ENCODE data around the gene UCN3.
"Not testable (repeated sequence)": the region's sequence is repeated elsewhere in the genome, so short reads cannot be mapped to it uniquely, and the experiment has no call there.

Gene UCN3

DNA sequence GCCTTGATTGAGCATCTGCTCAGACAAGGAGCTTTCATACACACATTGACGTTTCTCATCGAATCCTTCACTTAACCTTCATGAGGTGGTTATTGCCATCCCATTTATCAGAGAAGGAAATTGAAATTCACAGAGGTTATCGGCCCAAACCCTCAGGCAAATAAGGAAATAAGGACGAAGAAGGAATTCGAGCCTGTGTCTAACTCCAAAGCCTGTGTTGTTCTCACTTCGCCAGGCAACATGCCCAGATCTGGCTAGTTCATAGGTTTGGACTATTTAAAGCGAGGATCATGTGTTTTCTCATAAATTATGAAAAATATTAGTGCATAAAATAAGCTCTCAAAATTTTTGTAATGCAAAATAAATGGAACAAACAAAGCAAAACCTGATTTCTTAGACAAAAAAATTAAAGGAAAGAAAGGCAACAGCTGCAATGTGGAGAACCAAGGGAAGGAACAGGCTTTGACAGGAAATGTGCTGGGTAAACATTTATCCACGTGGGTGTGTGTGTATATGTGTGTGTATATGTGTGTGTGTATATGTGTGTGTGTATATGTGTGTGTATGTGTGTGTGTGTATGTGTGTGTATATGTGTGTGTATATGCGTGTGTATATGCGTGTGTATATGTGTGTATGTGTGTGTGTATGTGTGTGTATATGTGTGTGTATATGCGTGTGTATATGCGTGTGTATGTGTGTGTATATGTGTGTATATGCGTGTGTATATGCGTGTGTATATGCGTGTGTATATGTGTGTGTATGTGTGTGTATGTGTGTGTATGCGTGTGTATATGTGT lies 4.8 kb downstream of the UCN3 start:
- Histone ChIP-seq H3K27me3 (peaks cover 12% of the 10 kb centered on the region), H3K4me3 (ENCODE audit: low read depth, low read length) (no peak overlapping the region), H3K4me1 (no peaks in the 10 kb centered on the region), H3K9me3 (peaks cover 4% of the 10 kb centered on the region; the same call in 1 of the 2 replicates), H3K36me3 (no peaks in the 10 kb centered on the region)
- TF ChIP-seq, protein P1, sequence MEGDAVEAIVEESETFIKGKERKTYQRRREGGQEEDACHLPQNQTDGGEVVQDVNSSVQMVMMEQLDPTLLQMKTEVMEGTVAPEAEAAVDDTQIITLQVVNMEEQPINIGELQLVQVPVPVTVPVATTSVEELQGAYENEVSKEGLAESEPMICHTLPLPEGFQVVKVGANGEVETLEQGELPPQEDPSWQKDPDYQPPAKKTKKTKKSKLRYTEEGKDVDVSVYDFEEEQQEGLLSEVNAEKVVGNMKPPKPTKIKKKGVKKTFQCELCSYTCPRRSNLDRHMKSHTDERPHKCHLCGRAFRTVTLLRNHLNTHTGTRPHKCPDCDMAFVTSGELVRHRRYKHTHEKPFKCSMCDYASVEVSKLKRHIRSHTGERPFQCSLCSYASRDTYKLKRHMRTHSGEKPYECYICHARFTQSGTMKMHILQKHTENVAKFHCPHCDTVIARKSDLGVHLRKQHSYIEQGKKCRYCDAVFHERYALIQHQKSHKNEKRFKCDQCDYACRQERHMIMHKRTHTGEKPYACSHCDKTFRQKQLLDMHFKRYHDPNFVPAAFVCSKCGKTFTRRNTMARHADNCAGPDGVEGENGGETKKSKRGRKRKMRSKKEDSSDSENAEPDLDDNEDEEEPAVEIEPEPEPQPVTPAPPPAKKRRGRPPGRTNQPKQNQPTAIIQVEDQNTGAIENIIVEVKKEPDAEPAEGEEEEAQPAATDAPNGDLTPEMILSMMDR (IDR thresholded peaks at IDR 0.05; ENCODE audit: low read depth, low read length), result no peak
- no peak for DNase-seq

DNA sequence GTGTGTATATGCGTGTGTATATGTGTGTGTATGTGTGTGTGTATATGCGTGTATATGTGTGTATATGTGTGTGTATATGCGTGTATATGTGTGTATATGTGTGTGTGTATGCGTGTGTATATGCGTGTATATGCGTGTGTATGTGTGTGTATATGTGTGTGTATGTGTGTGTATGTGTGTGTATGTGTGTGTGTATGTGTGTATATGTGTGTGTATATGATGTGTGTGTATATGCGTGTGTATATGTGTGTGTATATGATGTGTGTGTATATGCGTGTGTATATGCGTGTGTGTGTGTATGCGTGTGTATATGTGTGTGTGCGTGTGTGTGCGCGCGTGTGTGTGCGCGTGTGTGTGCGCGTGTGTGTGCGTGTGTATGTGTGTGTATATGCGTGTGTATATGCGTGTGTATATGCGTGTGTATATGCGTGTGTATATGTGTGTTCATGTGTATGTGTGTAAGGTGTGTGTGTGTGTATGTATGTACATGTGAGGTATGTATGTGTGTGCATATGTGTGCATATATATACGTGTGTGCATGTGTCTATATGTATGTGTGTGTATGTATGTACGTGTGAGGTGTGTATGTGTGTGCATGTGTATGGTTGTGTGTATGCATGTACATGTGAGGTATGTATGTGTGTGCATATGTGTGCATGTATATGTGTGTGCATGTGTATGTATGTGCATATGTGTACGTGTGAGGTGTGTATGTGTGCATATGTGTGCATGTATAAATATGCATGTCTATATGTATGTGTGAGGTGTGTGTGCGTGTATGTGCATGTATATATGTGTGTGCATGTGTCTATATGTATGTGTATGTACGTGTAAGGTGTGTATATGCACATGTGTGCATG lies 6.0 kb downstream of the UCN3 start:
- H3K4me1 ChIP-seq, result no peaks in the 10 kb centered on the region
- no peaks in the 10 kb centered on the region for H3K36me3 ChIP-seq
- peaks cover 4% of the 10 kb centered on the region; the same call in 1 of the 2 replicates for H3K9me3 ChIP-seq
- no peak overlapping the region for H3K4me3 ChIP-seq (ENCODE audit: low read depth, low read length)
- TF ChIP-seq, protein P1 (IDR thresholded peaks at IDR 0.05; ENCODE audit: low read depth, low read length), result no peak
- DNase-seq, result no peak
- H3K27me3 ChIP-seq, result peaks cover 11% of the 10 kb centered on the region

DNA sequence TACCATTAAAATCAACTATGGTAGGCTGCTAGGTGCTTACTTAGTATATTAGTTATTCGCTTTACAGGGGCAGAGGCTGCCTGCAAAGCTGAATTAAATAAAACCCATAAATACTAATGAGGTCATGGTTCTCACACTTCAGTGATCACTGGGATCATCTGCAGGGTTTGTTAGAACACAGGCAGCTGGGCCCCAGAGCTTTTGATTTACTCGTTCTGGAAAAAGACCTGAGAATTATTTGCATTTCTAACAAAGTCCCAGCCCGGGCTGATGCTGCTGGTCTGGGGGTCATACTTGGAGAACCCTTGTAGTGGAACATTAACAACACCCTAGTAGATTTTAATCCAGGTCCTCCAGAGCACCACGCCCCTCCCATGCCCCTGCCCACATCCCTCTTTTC lies 8.5 kb downstream of the UCN3 start:
- TF ChIP-seq, protein P1 (IDR thresholded peaks at IDR 0.05; ENCODE audit: low read depth, low read length), result no peak
- Histone ChIP-seq H3K9me3 (peaks cover 4% of the 10 kb centered on the region; the same call in 1 of the 2 replicates), H3K36me3 (no peaks in the 10 kb centered on the region), H3K27me3 (no peaks in the 10 kb centered on the region), H3K4me1 (no peaks in the 10 kb centered on the region), H3K4me3 (ENCODE audit: low read depth, low read length) (no peak overlapping the region)
- no peak for DNase-seq

DNA sequence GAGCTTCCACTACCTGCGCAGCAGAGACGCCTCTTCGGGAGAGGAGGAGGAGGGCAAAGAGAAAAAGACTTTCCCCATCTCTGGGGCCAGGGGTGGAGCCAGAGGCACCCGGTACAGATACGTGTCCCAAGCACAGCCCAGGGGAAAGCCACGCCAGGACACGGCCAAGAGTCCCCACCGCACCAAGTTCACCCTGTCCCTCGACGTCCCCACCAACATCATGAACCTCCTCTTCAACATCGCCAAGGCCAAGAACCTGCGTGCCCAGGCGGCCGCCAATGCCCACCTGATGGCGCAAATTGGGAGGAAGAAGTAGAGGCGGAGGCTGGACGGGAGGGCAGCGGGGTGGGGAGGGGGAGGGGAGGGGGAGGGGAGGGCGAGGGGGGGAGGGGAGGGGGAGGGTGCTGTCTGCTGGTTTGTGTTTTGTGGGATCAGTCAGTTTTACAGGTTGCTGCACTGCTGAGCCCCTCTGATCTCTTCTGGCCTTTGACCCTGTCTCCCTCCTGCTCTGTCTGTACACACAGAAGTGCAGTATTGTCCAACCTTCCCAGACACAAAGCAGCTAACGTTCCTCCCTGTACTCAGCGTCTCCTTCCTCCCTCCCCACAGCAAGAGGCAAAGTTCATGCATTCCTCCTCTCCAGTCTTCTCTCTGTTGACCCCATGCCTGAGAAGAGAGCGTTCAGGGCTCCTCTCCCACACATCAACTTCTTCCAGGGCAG lies 9.3 kb downstream of the UCN3 start:
- Histone ChIP-seq H3K36me3 (no peaks in the 10 kb centered on the region), H3K4me1 (no peaks in the 10 kb centered on the region), H3K9me3 (peaks cover 4% of the 10 kb centered on the region; the same call in 1 of the 2 replicates), H3K27me3 (no peaks in the 10 kb centered on the region), H3K4me3 (ENCODE audit: low read depth, low read length) (no peak overlapping the region)
- TF ChIP-seq, protein P1 (IDR thresholded peaks at IDR 0.05; ENCODE audit: low read depth, low read length), result no peak
- DNase-seq, result no peak

DNA sequence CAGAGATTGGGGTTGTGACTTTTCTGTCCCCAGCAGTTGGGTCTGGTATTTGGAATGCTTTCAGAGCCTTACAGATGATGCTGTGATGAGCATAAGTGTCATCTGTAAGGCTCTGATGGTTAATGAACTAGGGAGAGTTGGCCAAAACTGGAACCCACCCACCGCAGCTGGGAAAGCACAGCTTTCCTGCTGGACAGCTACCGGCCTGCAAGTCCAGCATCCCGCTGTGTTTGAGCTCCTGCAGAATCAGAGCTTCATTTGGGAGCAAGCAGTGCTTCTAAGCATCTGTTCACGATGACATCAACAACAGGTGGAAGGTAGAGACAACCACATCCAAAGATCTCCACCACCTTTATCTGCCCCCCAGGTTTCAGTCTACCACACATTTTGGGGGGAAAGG lies 11.7 kb downstream of the UCN3 start:
- no peak for DNase-seq
- TF ChIP-seq, protein P1 (IDR thresholded peaks at IDR 0.05; ENCODE audit: low read depth, low read length), result no peak
- Histone ChIP-seq H3K36me3 (no peaks in the 10 kb centered on the region), H3K9me3 (no peaks in the 10 kb centered on the region), H3K4me3 (ENCODE audit: low read depth, low read length) (no peak overlapping the region), H3K27me3 (no peaks in the 10 kb centered on the region), H3K4me1 (no peaks in the 10 kb centered on the region)

DNA sequence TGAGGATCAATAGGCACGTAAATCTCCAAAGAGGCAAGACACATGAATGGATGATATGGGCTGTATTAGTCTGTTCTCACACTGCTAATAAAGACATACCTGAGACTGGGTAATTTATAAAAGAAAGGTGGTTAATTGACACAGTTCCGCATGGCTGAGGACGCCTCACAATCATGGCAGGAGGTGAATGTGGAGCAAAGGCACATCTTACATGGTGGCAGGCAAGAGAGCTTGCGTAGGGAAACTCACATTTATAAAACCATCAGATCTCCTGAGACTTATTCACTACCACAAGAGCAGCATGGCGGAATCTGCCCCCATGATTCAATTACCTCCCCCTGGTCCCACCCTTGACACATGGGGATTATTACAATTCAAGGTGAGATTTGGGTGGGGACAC lies 14.4 kb downstream of the UCN3 start:
- not testable (repeated sequence) for H3K4me1 ChIP-seq; H3K36me3 ChIP-seq; H3K4me3 ChIP-seq (ENCODE audit: low read depth, low read length); H3K27me3 ChIP-seq; DNase-seq; H3K9me3 ChIP-seq

DNA sequence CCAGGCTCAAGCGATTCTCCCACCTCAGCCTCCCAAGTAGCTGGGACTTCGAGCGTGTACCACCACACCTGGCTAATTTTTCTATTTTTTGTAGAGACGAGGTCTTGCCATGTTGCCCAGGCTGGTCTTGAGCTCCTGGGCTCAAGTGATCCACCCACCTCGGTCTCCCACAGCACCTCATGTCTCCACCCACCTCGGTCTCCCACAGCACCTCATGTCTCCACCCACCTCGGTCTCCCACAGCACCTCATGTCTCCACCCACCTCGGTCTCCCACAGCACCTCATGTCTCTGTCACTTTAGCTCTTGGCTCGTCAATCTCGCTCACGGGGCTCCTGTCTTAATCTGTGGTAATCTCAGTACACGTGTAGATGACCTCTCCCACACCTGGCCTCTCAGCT lies 15.6 kb downstream of the UCN3 start:
- H3K9me3 ChIP-seq; H3K4me1 ChIP-seq; H3K4me3 ChIP-seq (ENCODE audit: low read depth, low read length); H3K27me3 ChIP-seq; H3K36me3 ChIP-seq; DNase-seq: not testable (repeated sequence)

Measured in BE2C (cell line).